ENCODE results near the gene SNCB. TPM values are rescaled to one million over a fixed set of nuclear protein-coding genes. Genes with fewer than 3 reads are reported as not detected.

Gene SNCB
- total and polyA plus RNA-seq, 4 donors, result 13.6 to 271 (median 157) TPM

- Histone ChIP-seq H3K4me3 (ENCODE audit: low read depth, low read length) (peak overlapping the region; percentile 27), H3K27me3 (ENCODE audit: control insufficient read depth, insufficient read depth, low read length) (peaks cover 31% of the 10 kb centered on the region), H3K36me3 (ENCODE audit: control insufficient read depth, insufficient read depth, low read length) (peaks cover 16% of the 10 kb centered on the region), H3K27ac (ENCODE audit: low read depth, low read length) (no peak overlapping the region), H3K4me1 (ENCODE audit: control insufficient read depth, insufficient read depth, low read length) (peaks cover 48% of the 10 kb centered on the region), H3K9me3 (ENCODE audit: control insufficient read depth, insufficient read depth, low read length) (no peaks in the 10 kb centered on the region)
- WGBS (ENCODE audit: insufficient coverage), result under 1% methylated on average over 30 of the region's 31 CpGs
- DNase-seq (ENCODE audit: low read depth in 4 of 6, low spot score in 6 of 6), result peak in 4 of 6 donors; percentile 82 to 98 (median 94)
These were observed 11.1 kb downstream of the SNCB start for GRCh38 chr5:176619203-176619568.

GRCh38 chr5:176618783-176619182 lies 11.6 kb downstream of the SNCB start:
- no peak overlapping the region for H3K27ac ChIP-seq (ENCODE audit: low read depth, low read length)
- peaks cover 52% of the 10 kb centered on the region for H3K4me1 ChIP-seq (ENCODE audit: control insufficient read depth, insufficient read depth, low read length)
- WGBS (ENCODE audit: insufficient coverage), result 14% methylated on average over 16 of the region's 19 CpGs
- peaks cover 31% of the 10 kb centered on the region for H3K27me3 ChIP-seq (ENCODE audit: control insufficient read depth, insufficient read depth, low read length)
- peak overlapping the region; percentile 27 for H3K4me3 ChIP-seq (ENCODE audit: low read depth, low read length)
- DNase-seq (ENCODE audit: low read depth in 4 of 6, low spot score in 6 of 6), result no peak
- peaks cover 12% of the 10 kb centered on the region for H3K36me3 ChIP-seq (ENCODE audit: control insufficient read depth, insufficient read depth, low read length)
- H3K9me3 ChIP-seq (ENCODE audit: control insufficient read depth, insufficient read depth, low read length), result no peaks in the 10 kb centered on the region

- Histone ChIP-seq H3K36me3 (ENCODE audit: control insufficient read depth, insufficient read depth, low read length) (peaks cover 8% of the 10 kb centered on the region), H3K9me3 (ENCODE audit: control insufficient read depth, insufficient read depth, low read length) (no peaks in the 10 kb centered on the region), H3K4me3 (ENCODE audit: low read depth, low read length) (no peak overlapping the region), H3K27ac (ENCODE audit: low read depth, low read length) (no peak overlapping the region), H3K4me1 (ENCODE audit: control insufficient read depth, insufficient read depth, low read length) (peaks cover 57% of the 10 kb centered on the region), H3K27me3 (ENCODE audit: control insufficient read depth, insufficient read depth, low read length) (peaks cover 29% of the 10 kb centered on the region)
- 57% methylated on average over 4 of the region's 7 CpGs for WGBS (ENCODE audit: insufficient coverage)
- peak in 1 of 6 donors; percentile 74 for DNase-seq (ENCODE audit: low read depth in 4 of 6, low spot score in 6 of 6)
These were observed 13.8 kb downstream of the SNCB start for GRCh38 chr5:176616511-176616910.

DNA sequence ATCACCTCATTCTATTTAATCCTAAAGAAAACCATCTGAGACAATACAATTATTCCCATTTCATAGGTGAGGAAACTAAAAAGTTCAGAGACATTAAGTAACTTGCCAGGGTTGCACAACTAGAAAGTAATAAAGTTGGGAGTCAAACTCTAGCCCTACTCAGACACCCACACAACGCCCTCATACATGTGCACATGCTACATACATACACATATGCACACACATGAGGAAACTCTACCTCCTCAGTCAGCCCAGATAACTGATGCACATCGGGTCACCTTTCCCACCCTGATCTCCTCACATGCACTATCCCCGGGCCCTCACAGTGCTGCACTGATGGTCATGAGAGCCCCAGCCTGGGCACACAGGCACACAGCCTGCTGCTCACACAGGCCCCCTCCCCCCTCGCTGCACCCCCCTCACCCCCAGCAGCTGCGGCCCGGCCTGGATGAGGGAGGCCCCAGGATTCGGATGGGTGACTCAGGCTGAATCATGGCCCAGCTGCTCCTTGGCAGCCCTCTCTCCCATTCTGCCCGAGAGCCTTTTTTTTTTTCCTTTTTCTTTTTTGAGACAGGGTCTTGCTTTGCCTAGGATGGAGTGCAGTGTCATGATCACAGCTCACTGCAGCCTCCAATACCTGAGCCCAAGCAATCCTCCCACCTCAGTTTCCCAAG lies 15.4 kb downstream of the SNCB start:
- 85% methylated on average over 3 of the region's 8 CpGs for WGBS (ENCODE audit: insufficient coverage)

GRCh38 chr5:176612855-176613254 lies 17.5 kb downstream of the SNCB start:
- no peak overlapping the region for H3K4me3 ChIP-seq (ENCODE audit: low read depth, low read length)
- peaks cover 41% of the 10 kb centered on the region for H3K4me1 ChIP-seq (ENCODE audit: control insufficient read depth, insufficient read depth, low read length)
- H3K27me3 ChIP-seq (ENCODE audit: control insufficient read depth, insufficient read depth, low read length), result no peaks in the 10 kb centered on the region
- no peak for DNase-seq (ENCODE audit: low read depth in 4 of 6, low spot score in 6 of 6)
- H3K27ac ChIP-seq (ENCODE audit: low read depth, low read length), result no peak overlapping the region
- H3K9me3 ChIP-seq (ENCODE audit: control insufficient read depth, insufficient read depth, low read length), result no peaks in the 10 kb centered on the region
- WGBS (ENCODE audit: insufficient coverage), result 74% methylated on average over 2 of the region's 2 CpGs
- H3K36me3 ChIP-seq (ENCODE audit: control insufficient read depth, insufficient read depth, low read length), result no peaks in the 10 kb centered on the region

More for the DNA sequence above, 15.4 kb downstream of the SNCB start:
- Histone ChIP-seq H3K36me3 (ENCODE audit: control insufficient read depth, insufficient read depth, low read length) (peaks cover 6% of the 10 kb centered on the region), H3K9me3 (ENCODE audit: control insufficient read depth, insufficient read depth, low read length) (no peaks in the 10 kb centered on the region), H3K4me3 (ENCODE audit: low read depth, low read length) (no peak overlapping the region), H3K4me1 (ENCODE audit: control insufficient read depth, insufficient read depth, low read length) (peaks cover 45% of the 10 kb centered on the region), H3K27me3 (ENCODE audit: control insufficient read depth, insufficient read depth, low read length) (peaks cover 13% of the 10 kb centered on the region), H3K27ac (ENCODE audit: low read depth, low read length) (no peak overlapping the region)
- DNase-seq (ENCODE audit: low read depth in 4 of 6, low spot score in 6 of 6), result no peak

DNA sequence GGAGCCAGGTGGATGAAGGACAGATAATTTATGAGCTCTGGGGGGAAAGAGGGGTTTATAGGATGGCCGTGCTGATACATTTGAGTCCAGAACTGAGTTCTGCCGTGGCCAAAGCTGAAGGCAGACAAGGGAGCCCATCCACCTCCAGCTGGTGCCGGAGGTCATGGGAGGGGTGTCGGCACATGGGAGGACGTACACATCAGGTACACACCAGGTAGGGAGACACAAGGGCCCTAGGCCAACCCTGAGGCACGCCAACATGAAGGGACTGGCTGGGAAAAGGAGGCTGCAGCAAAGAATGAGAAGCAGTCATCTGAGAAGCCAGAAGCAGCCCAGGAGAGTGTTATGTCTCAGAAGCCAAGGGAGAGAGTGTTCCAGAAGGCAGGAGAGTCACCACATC lies 18.3 kb downstream of the SNCB start:
- Histone ChIP-seq H3K36me3 (ENCODE audit: control insufficient read depth, insufficient read depth, low read length) (no peaks in the 10 kb centered on the region), H3K27me3 (ENCODE audit: control insufficient read depth, insufficient read depth, low read length) (no peaks in the 10 kb centered on the region), H3K4me1 (ENCODE audit: control insufficient read depth, insufficient read depth, low read length) (peaks cover 39% of the 10 kb centered on the region), H3K4me3 (ENCODE audit: low read depth, low read length) (no peak overlapping the region), H3K9me3 (ENCODE audit: control insufficient read depth, insufficient read depth, low read length) (no peaks in the 10 kb centered on the region), H3K27ac (ENCODE audit: low read depth, low read length) (no peak overlapping the region)
- DNase-seq (ENCODE audit: low read depth in 4 of 6, low spot score in 6 of 6), result no peak
- WGBS (ENCODE audit: insufficient coverage), result 83% methylated on average over 6 of the region's 6 CpGs

DNA sequence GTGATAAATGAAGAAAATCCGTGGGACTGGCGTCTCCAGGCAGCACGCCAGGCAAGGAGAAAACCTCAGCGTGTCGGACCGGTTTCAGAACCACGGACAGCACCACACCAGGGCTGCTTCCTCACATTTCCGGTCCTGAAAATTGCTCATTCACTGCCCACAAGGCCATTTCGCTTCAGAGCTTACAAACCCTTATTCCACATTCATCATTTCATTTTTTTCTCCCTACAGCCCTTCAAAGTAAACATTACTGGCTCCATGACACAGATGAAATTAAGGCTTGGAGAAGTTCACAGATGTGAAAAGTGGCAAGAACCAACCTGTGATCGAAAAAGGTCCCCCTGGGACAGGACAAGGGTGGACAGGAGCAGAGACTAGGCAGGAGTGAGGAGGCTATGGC lies 18.9 kb downstream of the SNCB start:
- 26% methylated on average over 9 of the region's 10 CpGs for WGBS (ENCODE audit: insufficient coverage)
- peak in 2 of 6 donors; percentile 57 to 80 for DNase-seq (ENCODE audit: low read depth in 4 of 6, low spot score in 6 of 6)
- H3K36me3 ChIP-seq (ENCODE audit: control insufficient read depth, insufficient read depth, low read length), result no peaks in the 10 kb centered on the region
- no peaks in the 10 kb centered on the region for H3K9me3 ChIP-seq (ENCODE audit: control insufficient read depth, insufficient read depth, low read length)
- no peak overlapping the region for H3K27ac ChIP-seq (ENCODE audit: low read depth, low read length)
- peaks cover 37% of the 10 kb centered on the region for H3K4me1 ChIP-seq (ENCODE audit: control insufficient read depth, insufficient read depth, low read length)
- H3K27me3 ChIP-seq (ENCODE audit: control insufficient read depth, insufficient read depth, low read length), result no peaks in the 10 kb centered on the region
- H3K4me3 ChIP-seq (ENCODE audit: low read depth, low read length), result no peak overlapping the region

DNA sequence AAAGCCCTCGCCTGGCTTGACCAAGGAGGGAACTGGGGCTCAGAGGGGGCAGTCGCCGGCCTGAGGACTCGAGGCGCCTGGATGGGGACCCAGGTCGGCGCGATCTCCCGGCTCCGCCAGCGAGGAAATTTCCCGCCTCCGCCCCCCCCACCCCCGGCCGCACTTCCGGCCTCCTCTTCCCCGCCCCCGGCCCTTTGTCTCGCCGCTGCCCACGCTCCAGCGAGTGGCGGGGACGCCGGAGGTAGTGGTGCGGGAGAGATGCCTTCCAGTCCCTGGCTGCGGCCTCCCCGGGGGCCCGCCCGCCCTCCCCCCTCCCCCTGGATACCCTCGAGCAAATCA lies 19.9 kb downstream of the SNCB start:
- Histone ChIP-seq H3K4me3 (ENCODE audit: low read depth, low read length) (peak overlapping the region; percentile 56), H3K9me3 (ENCODE audit: control insufficient read depth, insufficient read depth, low read length) (no peaks in the 10 kb centered on the region), H3K4me1 (ENCODE audit: control insufficient read depth, insufficient read depth, low read length) (peaks cover 43% of the 10 kb centered on the region), H3K27me3 (ENCODE audit: control insufficient read depth, insufficient read depth, low read length) (no peaks in the 10 kb centered on the region), H3K27ac (ENCODE audit: low read depth, low read length) (no peak overlapping the region), H3K36me3 (ENCODE audit: control insufficient read depth, insufficient read depth, low read length) (peaks cover 4% of the 10 kb centered on the region)
- WGBS (ENCODE audit: insufficient coverage), result 0% methylated on average over 10 of the region's 31 CpGs
- DNase-seq (ENCODE audit: low read depth in 4 of 6, low spot score in 6 of 6), result peak in 2 of 6 donors; percentile 71 to 87

- no peaks in the 10 kb centered on the region for H3K9me3 ChIP-seq (ENCODE audit: control insufficient read depth, insufficient read depth, low read length)
- peaks cover 4% of the 10 kb centered on the region for H3K36me3 ChIP-seq (ENCODE audit: control insufficient read depth, insufficient read depth, low read length)
- peak in 4 of 6 donors; percentile 61 to 94 (median 87) for DNase-seq (ENCODE audit: low read depth in 4 of 6, low spot score in 6 of 6)
- no peak within 1 kb of the TSS for H3K27ac ChIP-seq (ENCODE audit: low read depth, low read length)
- WGBS (ENCODE audit: insufficient coverage), result under 1% methylated on average over 97 of the region's 101 CpGs
- no peaks in the 10 kb centered on the region for H3K27me3 ChIP-seq (ENCODE audit: control insufficient read depth, insufficient read depth, low read length)
- H3K4me1 ChIP-seq (ENCODE audit: control insufficient read depth, insufficient read depth, low read length), result peaks cover 43% of the 10 kb centered on the region
- peak within 1 kb of the TSS; percentile 56 for H3K4me3 ChIP-seq (ENCODE audit: low read depth, low read length)
These were observed 20.5 kb downstream of the SNCB start, which contains the start of gene GPRIN1 for GRCh38 chr5:176609724-176610434. Gene GPRIN1 (minus strand): TSS chr5:176610156. CDS start chr5:176599834, 10,322 bp downstream.
